Fibroblast of lung (primary cell): ENCODE results near the gene SERPINC1.

Experiments used
- CTCF ChIP-seq, 2 donors: IDR thresholded peaks in 1 of 2; conservative IDR thresholded peaks in 1 of 2; 1 replicate in 1 of 2; 2 replicates in 1 of 2; pipeline ENCODE4 v1.5.1; 2011 to 2012; ENCODE audit warnings: low read length in 2 of 2, control low read depth in 1 of 2, inconsistent platforms in 1 of 2, low read depth in 1 of 2, mild to moderate bottlenecking in 1 of 2
- EZH2 ChIP-seq: IDR thresholded peaks from 2 replicates; pipeline ENCODE4 v1.5.1; 2012; ENCODE audit warnings: low read length, control low read depth, mild to moderate bottlenecking; ENCODE audit errors: missing control alignments

GRCh38 chr1:173925306-173926242 lies 8.4 kb upstream of the SERPINC1 start:
- TF ChIP-seq CTCF (conservative IDR thresholded peaks at IDR 0.05 in 1 of 2, IDR thresholded peaks at IDR 0.05 in 1 of 2; ENCODE audit: low read depth in 1 of 2, low read length in 2 of 2): no peak
- no peak for TF ChIP-seq EZH2
